HEK293 (cell line): ENCODE results near the gene PFN1.

Experiments used
- MYNN ChIP-seq: fragments of 450-650 bp; formaldehyde crosslinking; IDR thresholded peaks from 2 replicates; pipeline ENCODE4 v1.5.1; 2016; ENCODE audit warnings: missing biosample characterization, missing genetic modification characterization, borderline replicate concordance
- YY1 ChIP-seq: fragments of 450-650 bp; formaldehyde crosslinking; IDR thresholded peaks from 2 replicates; pipeline ENCODE4 v1.5.1; 2018; ENCODE audit warnings: missing biosample characterization, missing genetic modification characterization
- ZBTB17 ChIP-seq: fragments of 450-650 bp; formaldehyde crosslinking; IDR thresholded peaks from 2 replicates; pipeline ENCODE4 v1.5.1; 2016; ENCODE audit warnings: missing biosample characterization, missing genetic modification characterization
- ZNF350 ChIP-seq: fragments of 450-650 bp; formaldehyde crosslinking; IDR thresholded peaks from 2 replicates; pipeline ENCODE4 v1.5.0; 2017; ENCODE audit warnings: missing biosample characterization, mild to moderate bottlenecking, missing genetic modification characterization
- ZNF510 ChIP-seq: fragments of 450-650 bp; formaldehyde crosslinking; IDR thresholded peaks from 2 replicates; pipeline ENCODE4 v1.5.1; 2018; ENCODE audit warnings: mild to moderate bottlenecking, missing genetic modification characterization, missing biosample characterization; ENCODE audit not compliant: insufficient replicate concordance
- ZNF548 ChIP-seq: fragments of 450-650 bp; formaldehyde crosslinking; IDR thresholded peaks from 2 replicates; pipeline ENCODE4 v1.5.1; 2016; ENCODE audit warnings: missing biosample characterization, missing genetic modification characterization
- ZNF707 ChIP-seq: fragments of 450-650 bp; formaldehyde crosslinking; IDR thresholded peaks from 2 replicates; pipeline ENCODE4 v1.5.1; 2016; ENCODE audit warnings: missing biosample characterization, missing genetic modification characterization
- ZNF792 ChIP-seq: fragments of 450-650 bp; formaldehyde crosslinking; IDR thresholded peaks from 2 replicates; pipeline ENCODE4 v1.5.1; 2016; ENCODE audit warnings: missing biosample characterization, missing genetic modification characterization
- ZSCAN30 ChIP-seq: fragments of 450-650 bp; IDR thresholded peaks from 2 replicates; pipeline ENCODE4 v1.5.1; 2018; ENCODE audit warnings: missing biosample characterization, mild to moderate bottlenecking, missing genetic modification characterization, moderate library complexity
- TF ChIP-seq, protein P1 (sequence below): fragments of 450-650 bp; formaldehyde crosslinking; conservative IDR thresholded peaks from 2 replicates; pipeline ENCODE4 v1.5.1; 2016; ENCODE audit warnings: low read depth, missing biosample characterization, missing genetic modification characterization
- TF ChIP-seq, protein P2 (sequence below): fragments of 450-650 bp; formaldehyde crosslinking; IDR thresholded peaks from 2 replicates; pipeline ENCODE4 v1.5.1; 2016; ENCODE audit warnings: missing biosample characterization, missing genetic modification characterization
- TF ChIP-seq, protein P3 (sequence below): fragments of 450-650 bp; formaldehyde crosslinking; IDR thresholded peaks from 2 replicates; pipeline ENCODE4 v1.5.1; 2016; ENCODE audit warnings: missing biosample characterization, missing genetic modification characterization
- TF ChIP-seq, protein P4 (sequence below): fragments of 450-650 bp; formaldehyde crosslinking; IDR thresholded peaks from 2 replicates; pipeline ENCODE4 v1.5.1; 2016; ENCODE audit warnings: missing biosample characterization, missing genetic modification characterization, low read depth

DNA sequence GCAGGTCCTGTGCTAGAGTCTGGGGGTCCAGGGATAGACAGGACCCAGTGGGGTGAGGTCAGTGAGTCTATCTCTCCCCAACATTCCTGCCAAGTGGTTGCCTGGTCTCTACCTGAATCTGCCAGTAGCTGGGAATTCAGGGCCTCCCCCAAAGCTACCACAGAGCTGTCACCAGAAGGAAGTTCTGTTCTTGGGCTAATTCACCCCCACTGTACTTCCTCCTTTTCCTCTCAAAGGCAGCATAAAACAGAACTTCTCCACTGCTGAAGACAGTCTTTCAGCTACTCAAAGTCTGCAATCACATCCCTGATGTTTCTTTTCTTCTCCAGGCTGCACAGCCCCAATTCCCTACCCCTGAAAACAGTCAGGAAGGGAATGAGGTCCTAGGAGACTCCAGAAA, 30.4 kb upstream of the PFN1 start:
- TF ChIP-seq, protein P1, sequence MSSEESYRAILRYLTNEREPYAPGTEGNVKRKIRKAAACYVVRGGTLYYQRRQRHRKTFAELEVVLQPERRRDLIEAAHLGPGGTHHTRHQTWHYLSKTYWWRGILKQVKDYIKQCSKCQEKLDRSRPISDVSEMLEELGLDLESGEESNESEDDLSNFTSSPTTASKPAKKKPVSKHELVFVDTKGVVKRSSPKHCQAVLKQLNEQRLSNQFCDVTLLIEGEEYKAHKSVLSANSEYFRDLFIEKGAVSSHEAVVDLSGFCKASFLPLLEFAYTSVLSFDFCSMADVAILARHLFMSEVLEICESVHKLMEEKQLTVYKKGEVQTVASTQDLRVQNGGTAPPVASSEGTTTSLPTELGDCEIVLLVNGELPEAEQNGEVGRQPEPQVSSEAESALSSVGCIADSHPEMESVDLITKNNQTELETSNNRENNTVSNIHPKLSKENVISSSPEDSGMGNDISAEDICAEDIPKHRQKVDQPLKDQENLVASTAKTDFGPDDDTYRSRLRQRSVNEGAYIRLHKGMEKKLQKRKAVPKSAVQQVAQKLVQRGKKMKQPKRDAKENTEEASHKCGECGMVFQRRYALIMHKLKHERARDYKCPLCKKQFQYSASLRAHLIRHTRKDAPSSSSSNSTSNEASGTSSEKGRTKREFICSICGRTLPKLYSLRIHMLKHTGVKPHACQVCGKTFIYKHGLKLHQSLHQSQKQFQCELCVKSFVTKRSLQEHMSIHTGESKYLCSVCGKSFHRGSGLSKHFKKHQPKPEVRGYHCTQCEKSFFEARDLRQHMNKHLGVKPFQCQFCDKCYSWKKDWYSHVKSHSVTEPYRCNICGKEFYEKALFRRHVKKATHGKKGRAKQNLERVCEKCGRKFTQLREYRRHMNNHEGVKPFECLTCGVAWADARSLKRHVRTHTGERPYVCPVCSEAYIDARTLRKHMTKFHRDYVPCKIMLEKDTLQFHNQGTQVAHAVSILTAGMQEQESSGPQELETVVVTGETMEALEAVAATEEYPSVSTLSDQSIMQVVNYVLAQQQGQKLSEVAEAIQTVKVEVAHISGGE (tag by site-specific recombination): no peak
- TF ChIP-seq ZBTB17 (tag by site-specific recombination): no peak
- no peak for TF ChIP-seq ZNF792 (tag by site-specific recombination)
- TF ChIP-seq, protein P2, sequence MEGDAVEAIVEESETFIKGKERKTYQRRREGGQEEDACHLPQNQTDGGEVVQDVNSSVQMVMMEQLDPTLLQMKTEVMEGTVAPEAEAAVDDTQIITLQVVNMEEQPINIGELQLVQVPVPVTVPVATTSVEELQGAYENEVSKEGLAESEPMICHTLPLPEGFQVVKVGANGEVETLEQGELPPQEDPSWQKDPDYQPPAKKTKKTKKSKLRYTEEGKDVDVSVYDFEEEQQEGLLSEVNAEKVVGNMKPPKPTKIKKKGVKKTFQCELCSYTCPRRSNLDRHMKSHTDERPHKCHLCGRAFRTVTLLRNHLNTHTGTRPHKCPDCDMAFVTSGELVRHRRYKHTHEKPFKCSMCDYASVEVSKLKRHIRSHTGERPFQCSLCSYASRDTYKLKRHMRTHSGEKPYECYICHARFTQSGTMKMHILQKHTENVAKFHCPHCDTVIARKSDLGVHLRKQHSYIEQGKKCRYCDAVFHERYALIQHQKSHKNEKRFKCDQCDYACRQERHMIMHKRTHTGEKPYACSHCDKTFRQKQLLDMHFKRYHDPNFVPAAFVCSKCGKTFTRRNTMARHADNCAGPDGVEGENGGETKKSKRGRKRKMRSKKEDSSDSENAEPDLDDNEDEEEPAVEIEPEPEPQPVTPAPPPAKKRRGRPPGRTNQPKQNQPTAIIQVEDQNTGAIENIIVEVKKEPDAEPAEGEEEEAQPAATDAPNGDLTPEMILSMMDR (tag by site-specific recombination): no peak
- no peak for TF ChIP-seq YY1 (tag by site-specific recombination)
- TF ChIP-seq ZNF707 (tag by site-specific recombination): no peak
- TF ChIP-seq, protein P3, sequence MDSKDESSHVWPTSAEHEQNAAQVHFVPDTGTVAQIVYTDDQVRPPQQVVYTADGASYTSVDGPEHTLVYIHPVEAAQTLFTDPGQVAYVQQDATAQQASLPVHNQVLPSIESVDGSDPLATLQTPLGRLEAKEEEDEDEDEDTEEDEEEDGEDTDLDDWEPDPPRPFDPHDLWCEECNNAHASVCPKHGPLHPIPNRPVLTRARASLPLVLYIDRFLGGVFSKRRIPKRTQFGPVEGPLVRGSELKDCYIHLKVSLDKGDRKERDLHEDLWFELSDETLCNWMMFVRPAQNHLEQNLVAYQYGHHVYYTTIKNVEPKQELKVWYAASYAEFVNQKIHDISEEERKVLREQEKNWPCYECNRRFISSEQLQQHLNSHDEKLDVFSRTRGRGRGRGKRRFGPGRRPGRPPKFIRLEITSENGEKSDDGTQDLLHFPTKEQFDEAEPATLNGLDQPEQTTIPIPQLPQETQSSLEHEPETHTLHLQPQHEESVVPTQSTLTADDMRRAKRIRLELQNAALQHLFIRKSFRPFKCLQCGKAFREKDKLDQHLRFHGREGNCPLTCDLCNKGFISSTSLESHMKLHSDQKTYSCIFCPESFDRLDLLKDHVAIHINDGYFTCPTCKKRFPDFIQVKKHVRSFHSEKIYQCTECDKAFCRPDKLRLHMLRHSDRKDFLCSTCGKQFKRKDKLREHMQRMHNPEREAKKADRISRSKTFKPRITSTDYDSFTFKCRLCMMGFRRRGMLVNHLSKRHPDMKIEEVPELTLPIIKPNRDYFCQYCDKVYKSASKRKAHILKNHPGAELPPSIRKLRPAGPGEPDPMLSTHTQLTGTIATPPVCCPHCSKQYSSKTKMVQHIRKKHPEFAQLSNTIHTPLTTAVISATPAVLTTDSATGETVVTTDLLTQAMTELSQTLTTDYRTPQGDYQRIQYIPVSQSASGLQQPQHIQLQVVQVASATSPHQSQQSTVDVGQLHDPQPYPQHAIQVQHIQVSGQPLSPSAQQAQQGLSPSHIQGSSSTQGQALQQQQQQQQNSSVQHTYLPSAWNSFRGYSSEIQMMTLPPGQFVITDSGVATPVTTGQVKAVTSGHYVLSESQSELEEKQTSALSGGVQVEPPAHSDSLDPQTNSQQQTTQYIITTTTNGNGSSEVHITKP: no peak
- no peak for TF ChIP-seq ZSCAN30 (tag by site-specific recombination)
- TF ChIP-seq ZNF350 (tag by site-specific recombination): no peak
- TF ChIP-seq ZNF548 (tag by site-specific recombination): no peak
- TF ChIP-seq, protein P4, sequence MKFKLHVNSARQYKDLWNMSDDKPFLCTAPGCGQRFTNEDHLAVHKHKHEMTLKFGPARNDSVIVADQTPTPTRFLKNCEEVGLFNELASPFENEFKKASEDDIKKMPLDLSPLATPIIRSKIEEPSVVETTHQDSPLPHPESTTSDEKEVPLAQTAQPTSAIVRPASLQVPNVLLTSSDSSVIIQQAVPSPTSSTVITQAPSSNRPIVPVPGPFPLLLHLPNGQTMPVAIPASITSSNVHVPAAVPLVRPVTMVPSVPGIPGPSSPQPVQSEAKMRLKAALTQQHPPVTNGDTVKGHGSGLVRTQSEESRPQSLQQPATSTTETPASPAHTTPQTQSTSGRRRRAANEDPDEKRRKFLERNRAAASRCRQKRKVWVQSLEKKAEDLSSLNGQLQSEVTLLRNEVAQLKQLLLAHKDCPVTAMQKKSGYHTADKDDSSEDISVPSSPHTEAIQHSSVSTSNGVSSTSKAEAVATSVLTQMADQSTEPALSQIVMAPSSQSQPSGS: no peak
- TF ChIP-seq ZNF510: no peak
- TF ChIP-seq MYNN: no peak
